Neural progenitor cell (in vitro differentiated cells): ENCODE results near the gene HECTD4.
"Not testable (repeated sequence)": the region's sequence is repeated elsewhere in the genome, so short reads cannot be mapped to it uniquely, and the experiment has no call there.

Source experiments
- CTCF ChIP-seq: fragments of 200-600 bp; sonication (generic); IDR thresholded peaks from 2 replicates; pipeline ENCODE4 v1.5.1; 2017; ENCODE audit warnings: antibody characterized with exemption, mild to moderate bottlenecking
- EZH2 ChIP-seq: fragments of 200-600 bp; sonication (generic); IDR thresholded peaks from 2 replicates; pipeline ENCODE4 v1.6.1; 2017; ENCODE audit warnings: antibody characterized with exemption, mild to moderate bottlenecking, moderate library complexity

GRCh38 chr12:112348926-112349325 lies 33.3 kb downstream of the HECTD4 start:
- TF ChIP-seq CTCF, EZH2: not testable (repeated sequence)
